Stimulated activated naive CD8-positive, alpha-beta T cell treated with anti-CD3 and anti-CD28 coated beads, Interleukin-15, amount 100 ng/mL, for 72 hours (primary cell): ENCODE measurements around the gene HIPK1.

ENCODE experiments used
- ATAC-seq: fragments of 150-1000 bp; cut with Tn5 transposase; 2 replicates; pipeline ENCODE4 v1.10.0; 2021; ENCODE audit warnings: mild to moderate bottlenecking, moderate library complexity
- DNase-seq, 2 donors: peaks; one replicate each; pipeline ENCODE4 v3.0.0; 2021 to 2022
- H3K27ac Mint-ChIP-seq, 2 donors: one replicate each; pipeline ENCODE4 v1.8.0; 2022; ENCODE audit warnings: mild to moderate bottlenecking in 2 of 2, mixed read lengths in 2 of 2, moderate library complexity in 2 of 2
- H3K27me3 Mint-ChIP-seq: one replicate; pipeline ENCODE4 v1.8.0; 2022; ENCODE audit warnings: mixed read lengths
- H3K4me1 Mint-ChIP-seq: one replicate; pipeline ENCODE4 v1.8.0; 2022; ENCODE audit warnings: mild to moderate bottlenecking, mixed read lengths
- H3K4me3 Mint-ChIP-seq, 2 donors: one replicate each; pipeline ENCODE4 v1.8.0; 2022; ENCODE audit warnings: mild to moderate bottlenecking in 2 of 2, mixed read lengths in 2 of 2, moderate library complexity in 1 of 2
- H3K9me3 Mint-ChIP-seq, 2 donors: one replicate each; pipeline ENCODE4 v1.8.0; 2022; ENCODE audit warnings: mixed read lengths in 2 of 2

The HIPK1 gene

DNA sequence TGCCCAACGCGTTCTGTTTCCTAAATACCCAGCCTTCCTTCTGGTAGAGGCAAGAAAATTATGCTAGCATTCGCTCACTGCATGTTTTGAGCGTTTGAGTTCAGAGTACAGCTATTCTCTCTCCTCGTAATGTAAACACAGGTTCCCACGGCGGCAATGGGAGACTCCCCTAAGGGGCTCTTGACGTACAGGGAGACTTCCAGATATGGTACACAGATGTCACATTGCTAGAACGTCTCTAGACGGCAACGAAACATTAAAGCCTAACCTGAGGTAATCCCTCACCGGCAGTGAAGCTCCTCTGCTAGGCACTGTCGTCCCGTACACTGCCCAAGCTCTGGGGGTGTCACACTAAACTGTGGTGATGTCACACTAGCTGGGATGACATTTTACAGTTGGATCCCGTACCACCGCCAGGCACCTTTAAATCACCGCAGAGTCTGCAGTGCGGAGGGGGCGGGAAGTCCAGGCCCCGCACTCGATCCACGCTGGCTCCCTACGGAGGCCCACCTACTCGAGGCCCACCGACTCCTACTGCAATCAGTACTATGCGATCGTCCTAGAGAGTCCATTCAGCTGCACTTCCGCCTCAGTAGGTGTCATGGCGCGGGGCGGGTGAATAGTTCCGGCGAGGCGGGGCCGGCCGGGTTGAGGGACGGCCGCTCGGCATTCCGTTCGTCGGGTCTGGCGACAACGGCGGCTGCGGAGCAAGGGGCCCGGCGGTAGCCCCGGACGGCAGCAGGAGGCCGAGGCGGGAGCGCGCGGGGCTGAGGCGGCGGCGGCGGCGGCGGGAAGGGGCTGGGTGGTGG is at the start of gene HIPK1:
Gene HIPK1, plus strand, starts transcription at position 384 of the 809 bp plus-strand sequence.
- Mint-ChIP-seq H3K4me1 (peaks cover 48% of the 10 kb centered on the region), H3K27me3 (no peaks in the 10 kb centered on the region), H3K4me3 (peak within 1 kb of the TSS; percentile 97 to 98), H3K9me3 (no peaks in the 10 kb centered on the region), H3K27ac (peak within 1 kb of the TSS; percentile 100)
- ATAC-seq: peak; percentile 67
- DNase-seq: peak; percentile 93 to 94

DNA sequence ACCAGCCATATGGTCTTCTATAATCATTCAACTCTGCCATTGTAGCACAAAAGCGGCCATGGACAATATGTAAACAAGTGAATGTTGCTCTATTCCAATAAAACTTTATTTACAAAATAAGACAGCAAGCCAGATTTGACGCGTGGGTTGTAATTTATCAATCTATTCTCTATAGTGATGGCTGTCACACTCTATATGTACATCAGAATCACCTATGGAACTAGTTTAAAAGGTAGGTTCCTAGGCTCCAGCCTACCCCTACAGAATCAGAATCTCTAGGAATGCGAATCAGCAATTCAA is 49.4 kb upstream of the HIPK1 start:
- no peak overlapping the region for H3K27ac Mint-ChIP-seq
- peaks cover 30% of the 10 kb centered on the region for H3K4me1 Mint-ChIP-seq
- no peak for DNase-seq
- H3K27me3 Mint-ChIP-seq: no peaks in the 10 kb centered on the region
- ATAC-seq: no peak
- no peak overlapping the region for H3K4me3 Mint-ChIP-seq
- no peaks in the 10 kb centered on the region for H3K9me3 Mint-ChIP-seq

DNA sequence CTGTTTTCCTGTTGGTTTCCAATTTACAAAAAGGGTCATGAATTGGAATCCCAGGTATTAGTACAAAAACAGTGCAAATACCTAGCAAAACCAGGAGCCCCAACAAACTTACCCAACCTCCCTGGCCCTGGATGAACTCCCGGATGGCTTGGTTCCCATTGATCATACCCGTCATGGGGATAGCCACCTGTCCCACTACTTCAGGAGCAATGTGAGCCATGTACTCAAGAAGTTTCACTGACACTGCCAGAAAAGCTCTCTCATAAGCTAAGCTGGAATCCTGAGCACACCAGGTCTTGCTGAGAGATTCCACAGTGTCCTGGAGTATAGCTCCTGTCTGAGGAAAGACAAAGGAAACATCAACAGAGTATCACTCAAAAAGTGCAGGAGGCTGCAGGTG is 47.5 kb upstream of the HIPK1 start:
- Mint-ChIP-seq H3K27me3 (no peaks in the 10 kb centered on the region), H3K4me3 (no peak overlapping the region), H3K27ac (no peak overlapping the region), H3K4me1 (peaks cover 18% of the 10 kb centered on the region), H3K9me3 (no peaks in the 10 kb centered on the region)
- DNase-seq: no peak
- ATAC-seq: no peak

DNA sequence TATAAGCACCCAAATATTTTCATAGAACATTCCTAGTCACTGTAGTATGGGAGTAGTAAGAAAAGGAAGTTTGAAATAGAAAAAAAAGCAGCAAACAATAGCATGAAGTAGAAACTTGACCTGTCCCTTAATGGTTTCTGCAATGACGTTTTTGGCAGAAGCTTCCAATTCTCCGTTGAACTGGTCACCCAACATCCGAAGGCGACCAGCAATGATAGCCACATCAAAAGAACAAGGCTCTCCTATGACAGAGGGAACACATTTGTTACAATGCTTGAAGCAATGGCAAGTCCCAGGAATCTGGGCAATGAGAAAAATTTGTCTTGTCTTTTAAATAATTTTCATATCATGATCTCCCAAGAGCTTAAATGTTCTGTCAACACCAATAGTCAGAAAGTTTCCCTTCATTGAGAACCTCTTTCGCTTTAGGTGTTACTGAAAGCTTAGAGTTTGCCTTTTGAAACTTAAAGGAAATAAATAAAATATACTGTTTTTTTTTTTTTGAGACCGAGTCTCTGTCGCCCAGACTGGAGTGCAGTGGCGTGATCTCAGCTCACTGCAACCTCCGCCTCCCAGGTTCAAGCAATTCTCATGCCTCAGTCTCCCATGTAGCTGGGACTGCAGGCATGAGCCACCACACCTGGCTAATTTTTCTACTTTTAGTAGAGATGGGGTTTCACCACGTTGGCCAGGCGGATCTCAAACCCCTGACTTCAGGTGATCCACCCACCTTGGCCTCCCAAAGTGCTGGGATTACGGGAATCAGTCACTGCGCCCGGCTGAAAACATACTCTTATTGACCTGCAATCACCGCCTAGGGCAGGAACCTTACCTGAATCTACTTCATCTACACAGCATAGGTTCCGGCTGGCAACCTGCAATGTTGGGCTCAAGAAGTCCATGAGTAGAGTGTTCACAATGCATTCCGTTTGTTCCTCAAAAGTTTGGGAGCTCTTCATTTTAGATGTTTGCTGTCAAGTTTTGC is 42.4 kb upstream of the HIPK1 start:
- DNase-seq (no peak), ATAC-seq (no peak)
- no peak overlapping the region for H3K27ac Mint-ChIP-seq
- no peaks in the 10 kb centered on the region for H3K27me3 Mint-ChIP-seq
- H3K4me1 Mint-ChIP-seq: peaks cover 16% of the 10 kb centered on the region
- H3K9me3 Mint-ChIP-seq: no peaks in the 10 kb centered on the region
- H3K4me3 Mint-ChIP-seq: peak overlapping the region in 1 of 2 donors; percentile 5

DNA sequence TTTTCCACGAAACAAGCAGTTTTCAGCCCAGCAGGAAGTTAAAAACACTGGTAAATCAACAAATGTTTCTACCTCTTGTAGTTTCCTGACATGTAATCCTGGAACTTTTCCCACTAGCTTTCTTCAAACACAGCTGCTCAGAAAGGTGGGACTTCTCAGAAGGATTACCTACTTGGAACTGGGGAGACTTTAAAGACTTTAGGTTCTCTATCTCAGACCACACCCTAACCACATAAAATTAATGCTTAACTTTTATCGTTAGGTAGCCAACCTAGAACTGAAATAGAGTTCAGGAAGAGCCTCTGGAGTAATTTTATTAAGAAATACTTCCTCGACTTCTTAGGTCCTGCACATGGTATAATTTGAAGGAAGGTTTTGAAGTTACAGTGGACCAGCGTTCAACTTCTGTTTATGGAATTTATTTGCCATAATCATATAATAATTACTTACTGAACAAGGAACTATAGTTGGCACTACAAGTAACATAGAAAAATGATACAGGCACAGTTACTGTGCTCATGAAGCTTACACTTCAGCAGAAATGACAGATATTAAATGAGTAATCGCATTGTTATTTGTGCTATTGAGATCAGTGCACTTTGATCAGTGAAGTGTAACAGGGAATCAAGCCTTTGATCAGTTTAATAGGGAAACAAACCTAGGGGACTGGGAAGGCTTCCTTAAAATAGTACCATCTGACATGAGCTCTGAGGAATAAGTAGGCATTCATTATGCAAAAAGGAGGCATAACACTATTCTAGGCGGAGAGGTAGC is 41.5 kb upstream of the HIPK1 start, which contains the start of gene BCL2L15:
Gene BCL2L15, minus strand, starts transcription at position 180 of the 774 bp plus-strand sequence. CDS start 206 bp downstream, outside the sequence.
- Mint-ChIP-seq H3K9me3 (no peaks in the 10 kb centered on the region), H3K4me1 (peaks cover 16% of the 10 kb centered on the region), H3K4me3 (peak within 1 kb of the TSS in 1 of 2 donors; percentile 5), H3K27ac (no peak within 1 kb of the TSS), H3K27me3 (no peaks in the 10 kb centered on the region)
- DNase-seq (no peak), ATAC-seq (no peak)

DNA sequence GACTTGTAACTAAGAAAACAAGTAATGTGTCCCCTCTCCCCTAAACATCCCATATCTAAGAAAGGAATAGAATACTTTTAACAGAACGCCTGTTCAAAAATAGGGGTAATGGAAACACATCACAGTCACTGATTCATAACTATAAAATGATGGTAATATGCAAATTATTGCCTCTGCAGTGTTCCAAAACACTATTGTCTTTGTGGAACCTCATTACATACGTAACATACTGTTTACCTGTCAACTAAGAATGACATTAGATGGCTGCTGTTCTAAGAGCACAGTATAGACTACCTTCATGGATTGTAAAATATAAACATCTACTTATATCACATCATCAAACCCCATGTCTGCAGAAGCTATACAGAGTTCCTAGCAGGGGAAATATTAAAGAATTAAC is 38.3 kb upstream of the HIPK1 start:
- no peak overlapping the region for H3K4me3 Mint-ChIP-seq
- ATAC-seq: no peak
- no peaks in the 10 kb centered on the region for H3K27me3 Mint-ChIP-seq
- no peak overlapping the region for H3K27ac Mint-ChIP-seq
- DNase-seq: no peak
- H3K4me1 Mint-ChIP-seq: peaks cover 16% of the 10 kb centered on the region
- H3K9me3 Mint-ChIP-seq: no peaks in the 10 kb centered on the region

DNA sequence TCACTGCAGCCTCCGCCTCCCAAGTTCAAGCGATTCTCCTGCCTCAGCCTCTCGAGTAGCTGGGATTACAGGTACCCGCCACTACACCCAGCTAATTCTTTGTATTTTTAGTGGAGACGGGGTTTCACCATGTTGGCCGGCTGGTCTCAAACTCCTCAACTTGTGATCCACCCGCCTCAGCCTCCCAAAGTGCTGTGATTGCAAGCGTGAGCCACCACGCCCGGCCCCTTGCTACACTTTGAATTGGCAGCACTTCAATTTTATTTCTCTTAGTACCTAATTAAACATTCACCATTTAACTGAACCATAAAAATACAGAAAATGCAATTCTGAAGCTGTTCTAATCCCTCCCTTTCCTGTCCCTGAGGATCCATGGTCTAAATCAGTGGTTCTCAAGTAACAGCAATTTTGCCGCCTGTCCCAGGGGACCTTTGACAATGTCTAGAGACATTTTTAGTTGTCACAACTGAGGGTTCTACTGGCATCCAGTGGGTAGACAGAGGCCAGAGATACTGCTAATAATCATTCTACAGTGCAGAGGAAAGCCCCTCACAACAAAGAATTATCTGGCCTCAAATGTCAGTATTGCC is 37.4 kb upstream of the HIPK1 start:
- Mint-ChIP-seq H3K9me3 (no peaks in the 10 kb centered on the region), H3K4me1 (peaks cover 11% of the 10 kb centered on the region), H3K4me3 (no peak overlapping the region), H3K27me3 (no peaks in the 10 kb centered on the region), H3K27ac (no peak overlapping the region)
- DNase-seq (no peak), ATAC-seq (no peak)

DNA sequence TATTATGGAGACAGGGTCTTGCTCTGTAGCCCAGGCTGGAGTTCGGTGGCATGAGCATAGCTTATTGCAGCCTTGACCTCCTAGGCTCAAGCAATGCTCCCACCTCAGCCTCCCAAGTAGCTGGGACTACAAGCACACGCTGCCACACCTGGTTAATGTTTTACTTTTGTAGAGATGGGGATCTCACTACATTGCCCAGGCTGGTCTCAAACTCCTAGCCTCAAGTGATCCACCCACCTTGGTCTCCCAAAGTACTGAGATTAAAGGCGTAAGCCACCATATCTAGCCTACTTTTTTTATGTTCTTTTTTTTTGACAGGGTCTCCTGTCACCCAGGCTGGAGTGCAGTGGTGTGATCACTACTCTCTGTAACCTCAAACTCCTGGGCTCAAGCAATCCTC is 35.9 kb upstream of the HIPK1 start:
- H3K4me1 Mint-ChIP-seq: peaks cover 6% of the 10 kb centered on the region
- H3K27me3 Mint-ChIP-seq: no peaks in the 10 kb centered on the region
- no peak overlapping the region for H3K27ac Mint-ChIP-seq
- ATAC-seq: no peak
- no peaks in the 10 kb centered on the region for H3K9me3 Mint-ChIP-seq
- no peak overlapping the region for H3K4me3 Mint-ChIP-seq
- DNase-seq: no peak

DNA sequence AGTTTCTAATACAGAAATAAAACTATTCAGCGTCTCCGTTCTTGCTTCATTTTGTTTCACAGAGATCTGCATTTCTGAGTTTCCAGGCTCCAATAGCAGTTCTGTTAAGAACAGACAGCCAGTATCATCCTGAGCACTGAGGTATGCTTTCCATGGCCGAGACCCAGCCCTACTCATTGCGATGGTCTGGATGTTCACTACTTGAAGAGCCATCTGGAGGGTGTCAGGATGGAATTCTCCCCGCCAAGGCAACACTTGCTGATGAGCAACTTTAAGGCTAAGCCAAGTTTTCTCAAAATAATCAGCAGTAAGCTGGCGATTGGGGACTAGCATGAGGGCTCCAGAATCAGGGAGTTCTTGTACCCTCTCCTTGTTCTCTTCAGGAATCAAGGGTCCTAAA is 34.0 kb upstream of the HIPK1 start:
- DNase-seq (no peak), ATAC-seq (no peak)
- Mint-ChIP-seq H3K27me3 (no peaks in the 10 kb centered on the region), H3K9me3 (no peaks in the 10 kb centered on the region), H3K27ac (no peak overlapping the region), H3K4me3 (no peak overlapping the region), H3K4me1 (peaks cover 24% of the 10 kb centered on the region)

DNA sequence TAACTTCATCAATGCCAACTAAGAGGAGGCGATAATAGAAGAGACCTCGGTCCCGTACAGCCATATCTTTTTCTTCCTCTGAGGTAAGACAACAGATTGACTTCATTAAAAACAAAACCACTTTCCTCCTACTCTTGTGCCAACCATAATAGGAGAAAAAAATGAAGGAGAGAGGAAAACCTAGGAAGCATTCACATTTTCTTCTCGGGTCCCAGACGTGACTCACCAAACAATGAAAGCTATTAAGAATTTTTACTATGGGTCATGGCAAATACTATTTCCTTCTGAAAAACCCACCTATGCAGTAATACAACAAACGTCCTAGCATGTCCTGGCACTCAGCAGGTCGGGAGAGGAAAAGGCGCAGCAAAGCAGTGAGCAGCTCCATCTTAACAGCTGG is 33.2 kb upstream of the HIPK1 start:
- no peak for DNase-seq
- Mint-ChIP-seq H3K27ac (peak overlapping the region in 1 of 2 donors; percentile 34), H3K27me3 (no peaks in the 10 kb centered on the region), H3K4me1 (peaks cover 26% of the 10 kb centered on the region), H3K4me3 (no peak overlapping the region), H3K9me3 (no peaks in the 10 kb centered on the region)
- ATAC-seq: no peak

DNA sequence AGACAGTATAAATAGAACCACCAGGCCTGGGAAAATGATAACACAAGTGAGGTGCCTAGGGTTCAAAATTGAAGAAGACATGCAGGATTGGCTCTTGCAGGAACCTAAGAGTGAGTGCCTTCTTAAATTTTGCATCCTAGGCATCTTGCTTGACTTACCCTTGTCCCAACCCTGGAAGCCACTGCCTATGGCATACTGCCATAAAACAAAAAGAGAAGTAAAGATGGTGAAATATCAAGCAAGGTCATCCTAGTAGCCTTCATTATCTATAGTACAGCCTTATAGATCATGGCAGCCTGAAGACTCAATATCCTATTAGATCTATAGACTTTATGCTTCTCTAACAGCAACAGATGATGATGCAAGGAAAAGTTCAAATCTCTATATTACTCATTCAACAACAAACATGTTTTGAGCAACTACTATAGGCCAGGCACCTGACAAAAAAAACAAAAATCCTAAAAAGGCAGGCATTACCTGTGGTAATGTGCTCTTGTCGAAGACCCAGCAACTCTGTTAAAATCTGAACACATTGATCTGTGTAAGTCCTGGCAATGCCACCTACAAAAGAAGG is 30.8 kb upstream of the HIPK1 start:
- Mint-ChIP-seq H3K27ac (peak overlapping the region; percentile 5 to 75), H3K4me1 (peaks cover 50% of the 10 kb centered on the region), H3K27me3 (no peaks in the 10 kb centered on the region), H3K9me3 (no peaks in the 10 kb centered on the region), H3K4me3 (no peak overlapping the region)
- no peak for DNase-seq
- ATAC-seq: peak; percentile 67

DNA sequence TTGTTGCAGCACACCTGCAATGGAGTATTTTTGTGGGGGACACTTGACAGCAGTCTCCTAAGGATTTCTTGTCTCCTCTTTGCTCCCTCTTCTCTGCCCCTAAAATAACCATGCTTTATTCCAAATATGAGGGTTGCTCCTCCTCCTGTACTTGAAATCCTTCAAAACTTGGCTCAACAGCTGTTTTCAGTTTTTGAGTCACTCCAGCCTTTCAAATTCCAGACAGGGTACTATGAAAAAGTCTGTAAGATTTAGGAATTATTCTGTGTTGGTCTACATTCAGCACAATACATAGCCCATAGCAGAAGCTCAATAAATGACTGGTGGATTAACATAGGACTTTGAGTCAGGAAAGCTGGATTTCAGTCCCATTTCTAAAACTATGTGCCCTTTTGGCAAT is 30.0 kb upstream of the HIPK1 start:
- Mint-ChIP-seq H3K4me3 (no peak overlapping the region), H3K27ac (no peak overlapping the region), H3K27me3 (no peaks in the 10 kb centered on the region), H3K4me1 (peaks cover 56% of the 10 kb centered on the region), H3K9me3 (no peaks in the 10 kb centered on the region)
- no peak for DNase-seq
- no peak for ATAC-seq

DNA sequence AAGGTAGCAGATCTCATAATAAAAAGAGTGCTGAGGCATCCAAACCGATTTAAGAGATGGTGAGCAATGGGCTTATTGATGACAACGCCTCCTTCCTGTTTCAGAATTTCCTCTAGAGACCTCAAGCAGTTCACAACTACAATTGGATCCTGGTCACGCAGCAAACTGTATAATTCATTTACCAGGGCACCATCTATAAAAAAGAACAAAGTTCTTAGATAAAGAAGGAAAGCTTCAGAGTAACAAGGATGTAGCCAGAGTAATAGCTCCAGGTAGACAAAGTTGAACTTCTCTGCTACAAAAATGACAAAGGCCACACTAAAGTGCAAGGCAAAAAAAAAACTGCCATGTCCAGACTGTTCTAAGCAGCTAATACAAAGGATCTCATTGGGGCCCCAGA is 27.9 kb upstream of the HIPK1 start:
- Mint-ChIP-seq H3K27ac (peak overlapping the region in 1 of 2 donors; percentile 43), H3K9me3 (no peaks in the 10 kb centered on the region), H3K4me3 (no peak overlapping the region), H3K4me1 (peaks cover 57% of the 10 kb centered on the region), H3K27me3 (no peaks in the 10 kb centered on the region)
- ATAC-seq (no peak), DNase-seq (no peak)

DNA sequence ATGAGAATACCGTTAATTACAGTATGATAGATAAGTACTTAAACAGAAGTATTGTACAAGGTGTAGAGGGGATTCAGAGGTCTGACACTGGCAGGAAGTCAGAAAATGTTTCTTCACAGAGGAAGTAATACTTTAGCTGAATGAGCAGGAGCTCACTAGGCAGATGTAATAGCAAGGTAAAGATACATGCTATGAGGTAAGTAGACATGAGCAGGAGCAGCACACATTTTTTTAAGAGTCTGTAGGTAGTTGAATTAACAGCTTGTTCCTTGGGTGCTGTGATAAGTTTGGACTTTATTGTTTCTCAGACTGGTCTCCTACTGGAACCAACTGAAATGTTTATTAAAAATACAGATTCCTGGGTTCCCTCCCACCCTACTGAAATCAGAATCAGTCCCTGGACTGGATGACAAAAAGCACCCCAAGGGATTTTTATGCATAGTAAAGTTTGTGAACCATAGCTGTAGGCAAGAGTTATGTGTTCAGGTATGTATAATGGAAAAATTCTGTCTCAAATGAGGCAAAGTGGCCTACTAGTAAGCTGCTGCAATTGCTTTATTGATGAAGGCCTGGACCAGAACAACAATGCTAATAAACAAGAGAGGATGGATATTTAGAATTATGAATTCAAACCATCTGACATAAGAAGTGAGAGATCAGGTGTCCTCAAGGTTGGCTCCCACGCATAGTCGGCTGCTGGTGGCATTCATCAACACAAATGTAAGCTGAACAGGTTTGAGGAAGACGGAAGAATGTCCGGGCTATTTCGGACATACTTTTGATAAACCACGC is 25.4 kb upstream of the HIPK1 start:
- Mint-ChIP-seq H3K27me3 (no peaks in the 10 kb centered on the region), H3K27ac (peak overlapping the region; percentile 98 to 99), H3K9me3 (no peaks in the 10 kb centered on the region), H3K4me3 (peak overlapping the region; percentile 92 to 99), H3K4me1 (peaks cover 76% of the 10 kb centered on the region)
- ATAC-seq (no peak), DNase-seq (peak; percentile 6 to 14)
